ENCODE data around the gene CHD5. TPM values are rescaled to one million over a fixed set of nuclear protein-coding genes. Genes with fewer than 3 reads are reported as not detected.

Gene CHD5
- total RNA-seq, 1 experiment from 2014 or later: 1.6 TPM

GRCh38 chr1:6123083-6123482 lies 57.0 kb downstream of the CHD5 start:
- Histone ChIP-seq H3K79me2 (ENCODE audit: insufficient read depth, low read length) (no peaks in the 10 kb centered on the region), H3K27ac (ENCODE audit: insufficient read length, low read depth, low read length) (no peak overlapping the region), H2BK120ac (ENCODE audit: low read depth, low read length, poor library complexity, severe bottlenecking) (no peak overlapping the region), H3K23ac (ENCODE audit: insufficient read length, low read depth, low read length) (no peak overlapping the region), H3K27me3 (ENCODE audit: insufficient read depth, low read length) (no peaks in the 10 kb centered on the region; the same call in 1 of the 2 replicates), H3K14ac (ENCODE audit: insufficient read depth, low read length) (no peak overlapping the region), H2BK20ac (ENCODE audit: low read depth, low read length, poor library complexity, severe bottlenecking) (no peak overlapping the region), H2BK12ac (ENCODE audit: insufficient read length, low read depth, low read length) (no peak overlapping the region), H3K4me2 (ENCODE audit: insufficient read depth, insufficient read length, low read length) (no peak overlapping the region), H2BK15ac (ENCODE audit: low read depth, low read length) (no peak overlapping the region), H4K8ac (replicated peaks; ENCODE audit: insufficient read length, low read depth, low read length) (no peak overlapping the region), H4K20me1 (ENCODE audit: control insufficient read depth, insufficient read depth, insufficient read length) (no peaks in the 10 kb centered on the region), H3K18ac (ENCODE audit: insufficient read length, low read depth, low read length) (no peak overlapping the region), H3K56ac (ENCODE audit: insufficient read length, low read depth, low read length) (no peak overlapping the region), H3K4me1 (ENCODE audit: insufficient read depth, low read length) (peaks cover 2% of the 10 kb centered on the region; the same call in 1 of the 2 replicates), H2AFZ (ENCODE audit: low read length) (no peak overlapping the region), H2AK5ac (ENCODE audit: insufficient read length, low read length) (no peak overlapping the region), H4K5ac (ENCODE audit: insufficient read length, low read depth, low read length) (no peak overlapping the region), H3K9ac (ENCODE audit: extremely low read depth, insufficient read length, low read length) (no peak overlapping the region), H4K91ac (ENCODE audit: insufficient read length, low read depth, low read length) (no peak overlapping the region), H3K79me1 (ENCODE audit: insufficient read depth, low read depth, low read length, poor library complexity, severe bottlenecking) (no peaks in the 10 kb centered on the region), H3K9me3 (ENCODE audit: control insufficient read depth, low read depth, low read length) (no peaks in the 10 kb centered on the region), H3K23me2 (ENCODE audit: insufficient read length, low read depth, low read length, poor library complexity, severe bottlenecking) (no peaks in the 10 kb centered on the region), H3K4ac (ENCODE audit: low read depth, low read length) (no peak overlapping the region), H2BK5ac (ENCODE audit: insufficient read length, low read length) (no peak overlapping the region), H3T11ph (ENCODE audit: low read length) (no peak overlapping the region)
- H3K27me3 Mint-ChIP-seq (ENCODE audit: low read depth): peaks cover 27% of the 10 kb centered on the region
- no peak for DNase-seq
- WGBS (ENCODE audit: extremely low coverage, insufficient read length, low lambda C conversion rate): no CpG with 5 or more reads among the region's 7 CpGs
- H3K4me3 Mint-ChIP-seq: no peak overlapping the region
- H3K9me3 Mint-ChIP-seq: no peaks in the 10 kb centered on the region; a peak in 1 of 5 replicates
- no peak for TF ChIP-seq CTCF (conservative IDR thresholded peaks at IDR 0.05)
- no peaks in the 10 kb centered on the region; a peak in 1 of 7 replicates for H3K36me3 Mint-ChIP-seq (ENCODE audit: insufficient read depth in 1 of 3, low read depth in 3 of 3)
- H3K4me1 Mint-ChIP-seq: peaks cover 3 to 9% of the 10 kb centered on the region in 2 experiments; a peak in 3 of 4 replicates
- no peak overlapping the region for H3K27ac Mint-ChIP-seq
